Stimulated activated naive CD8-positive, alpha-beta T cell treated with anti-CD3 and anti-CD28 coated beads, Interleukin-15, Interleukin-2, amounts not matched to agents 100 U/mL and 50 U/mL, for 24 hours (primary cell): ENCODE measurements around the gene APOD.
A peak's percentile ranks its signal among the peaks of the same experiment; 100 is the strongest.

Experiments
- ATAC-seq: fragments of 150-1000 bp; cut with Tn5 transposase; one replicate; pipeline ENCODE4 v1.10.0; 2021
- DNase-seq: peaks from one replicate; pipeline ENCODE4 v3.0.0; 2021

Gene APOD

DNA sequence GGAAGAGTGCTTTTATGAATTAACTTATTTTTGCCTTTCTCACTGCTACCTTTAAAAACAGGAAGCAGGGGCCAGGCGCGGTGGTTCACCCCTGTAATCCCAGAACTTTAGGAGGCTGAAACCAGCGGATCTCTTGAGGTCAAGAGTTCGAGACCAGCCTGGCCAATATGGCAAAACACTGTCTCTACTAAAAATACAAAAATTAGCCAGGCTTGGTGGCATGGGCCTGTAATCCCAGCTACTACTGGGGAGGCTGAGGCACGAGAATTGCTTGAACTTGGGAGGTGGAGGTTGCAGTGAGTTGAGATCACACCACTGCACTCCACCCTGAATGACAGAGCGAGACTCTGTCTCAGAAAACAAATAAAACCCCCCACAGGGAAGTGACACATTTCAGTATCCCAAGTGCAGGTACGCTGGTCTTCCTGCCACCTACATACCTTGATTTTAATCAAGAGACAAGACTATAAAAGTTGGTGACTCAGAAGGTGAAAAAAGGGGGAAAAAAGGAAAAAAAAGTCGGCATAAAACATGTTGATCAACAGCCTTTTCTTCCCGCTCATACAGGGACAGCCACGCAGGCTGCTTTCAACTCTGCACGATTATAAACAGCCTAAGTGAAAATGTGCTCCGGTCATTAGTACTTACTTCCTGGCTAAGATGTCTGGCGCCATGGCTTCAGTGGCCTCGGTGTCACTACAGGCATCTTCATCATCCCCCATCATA lies 59.4 kb downstream of the APOD start:
- ATAC-seq (peak; percentile 73), DNase-seq (no peak)

DNA sequence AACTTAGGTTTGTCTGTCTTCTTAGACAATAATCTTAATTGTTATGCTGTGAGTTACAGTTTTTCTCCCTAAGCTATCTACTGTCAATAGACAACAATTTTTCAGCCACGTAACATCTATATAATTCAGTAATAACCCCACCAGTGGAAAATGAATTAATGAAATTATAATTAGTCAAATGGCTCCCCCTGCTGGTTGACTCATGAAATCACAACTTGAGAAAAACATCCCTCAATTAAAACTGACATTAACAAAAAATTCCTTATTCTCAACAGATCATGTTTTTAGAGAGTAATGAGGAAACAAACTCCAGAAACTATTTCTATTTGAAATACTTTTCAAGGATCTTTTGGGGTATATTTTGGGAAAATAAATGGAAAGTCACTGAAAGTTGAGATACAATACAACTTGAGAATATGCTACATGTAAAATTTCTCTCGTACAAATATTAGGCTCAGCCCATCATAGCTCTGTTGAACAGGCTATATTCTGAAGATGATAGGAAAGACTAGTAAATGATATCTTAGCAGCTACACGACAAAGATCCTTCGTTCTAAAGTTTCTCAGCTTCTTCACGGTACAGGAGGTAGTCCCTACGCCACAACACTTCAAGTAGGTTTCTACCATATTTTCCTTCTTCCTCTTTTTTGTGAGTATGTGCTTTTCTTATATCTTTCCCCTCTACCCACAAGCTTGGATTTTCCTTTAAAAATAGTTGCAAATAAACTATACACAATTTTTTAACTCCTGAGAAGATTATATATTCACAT lies 61.3 kb downstream of the APOD start:
- ATAC-seq (no peak), DNase-seq (no peak)
